HG02870 (cell line): ENCODE results near the gene KDM1A.
"Not testable (repeated sequence)": the region's sequence is repeated elsewhere in the genome, so short reads cannot be mapped to it uniquely, and the experiment has no call there.

Experiments used
- ATAC-seq: cut with Tn5 transposase; IDR thresholded peaks from one replicate; pipeline ENCODE4 v1.9.1; 2021; ENCODE audit warnings: mild to moderate bottlenecking, moderate library complexity; ENCODE audit not compliant: unreplicated experiment

Gene KDM1A

DNA sequence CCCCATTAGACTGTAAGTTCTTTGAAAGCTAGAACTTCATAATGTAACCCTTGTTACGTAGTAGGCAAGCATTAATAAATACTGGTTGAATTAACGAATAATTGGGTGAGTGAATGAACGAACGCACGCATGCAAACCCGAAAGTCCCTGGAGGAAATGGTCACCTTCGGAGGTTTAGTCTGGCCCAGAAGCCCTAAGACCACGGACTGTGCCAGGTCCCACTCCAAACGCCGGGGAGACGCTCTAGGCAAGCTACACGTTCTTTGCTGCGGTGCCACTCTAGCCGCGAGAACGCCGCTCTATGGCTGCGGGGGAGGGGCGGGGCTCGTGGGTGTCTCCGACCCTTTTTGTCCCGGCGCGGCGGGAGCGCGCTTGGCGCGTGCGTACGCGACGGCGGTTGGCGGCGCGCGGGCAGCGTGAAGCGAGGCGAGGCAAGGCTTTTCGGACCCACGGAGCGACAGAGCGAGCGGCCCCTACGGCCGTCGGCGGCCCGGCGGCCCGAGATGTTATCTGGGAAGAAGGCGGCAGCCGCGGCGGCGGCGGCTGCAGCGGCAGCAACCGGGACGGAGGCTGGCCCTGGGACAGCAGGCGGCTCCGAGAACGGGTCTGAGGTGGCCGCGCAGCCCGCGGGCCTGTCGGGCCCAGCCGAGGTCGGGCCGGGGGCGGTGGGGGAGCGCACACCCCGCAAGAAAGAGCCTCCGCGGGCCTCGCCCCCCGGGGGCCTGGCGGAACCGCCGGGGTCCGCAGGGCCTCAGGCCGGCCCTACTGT lies at the start of gene KDM1A:
KDM1A (plus strand) TSS at position 375 of the 769 bp plus-strand sequence; CDS start at position 504, 129 bp downstream.
- ATAC-seq: peak; percentile 90

DNA sequence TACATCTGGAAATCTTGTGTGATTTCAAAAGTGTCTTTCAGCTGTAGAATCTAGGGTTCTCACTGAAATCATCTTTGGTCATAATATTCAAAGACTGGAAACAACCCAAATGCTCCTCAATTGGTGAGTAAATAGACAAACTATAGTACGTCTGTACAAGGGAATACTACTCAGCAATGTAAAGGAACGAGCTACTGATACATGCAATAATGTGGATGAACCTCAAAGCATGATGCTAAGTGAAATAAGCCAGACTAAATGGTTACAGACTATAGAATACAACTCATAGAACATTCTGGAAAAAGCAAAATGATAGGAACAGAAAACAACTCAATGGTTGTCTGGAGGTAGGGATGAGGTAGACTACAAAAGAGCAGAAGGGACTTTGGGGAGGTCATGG lies 49.2 kb upstream of the KDM1A start:
- ATAC-seq: no peak

DNA sequence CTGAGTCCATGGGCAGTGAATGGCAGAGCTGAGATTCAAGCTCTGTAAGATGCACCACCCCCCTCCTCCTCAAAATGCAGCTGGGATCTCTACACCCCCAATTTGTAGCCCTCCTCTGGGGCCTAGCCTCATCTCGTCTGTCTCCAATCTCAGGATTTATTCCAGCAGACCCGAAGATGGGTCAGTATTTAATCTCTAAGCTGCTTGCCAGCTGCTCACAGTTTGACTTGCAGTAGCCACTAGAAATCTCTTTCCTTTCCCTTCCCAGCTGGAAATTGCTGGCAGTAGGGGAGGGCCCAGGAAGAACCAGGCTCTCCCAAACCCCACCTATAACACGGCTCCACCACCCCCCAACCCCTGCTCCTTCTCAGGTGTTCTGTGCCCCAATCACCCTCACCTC lies 48.1 kb upstream of the KDM1A start:
- no peak for ATAC-seq

DNA sequence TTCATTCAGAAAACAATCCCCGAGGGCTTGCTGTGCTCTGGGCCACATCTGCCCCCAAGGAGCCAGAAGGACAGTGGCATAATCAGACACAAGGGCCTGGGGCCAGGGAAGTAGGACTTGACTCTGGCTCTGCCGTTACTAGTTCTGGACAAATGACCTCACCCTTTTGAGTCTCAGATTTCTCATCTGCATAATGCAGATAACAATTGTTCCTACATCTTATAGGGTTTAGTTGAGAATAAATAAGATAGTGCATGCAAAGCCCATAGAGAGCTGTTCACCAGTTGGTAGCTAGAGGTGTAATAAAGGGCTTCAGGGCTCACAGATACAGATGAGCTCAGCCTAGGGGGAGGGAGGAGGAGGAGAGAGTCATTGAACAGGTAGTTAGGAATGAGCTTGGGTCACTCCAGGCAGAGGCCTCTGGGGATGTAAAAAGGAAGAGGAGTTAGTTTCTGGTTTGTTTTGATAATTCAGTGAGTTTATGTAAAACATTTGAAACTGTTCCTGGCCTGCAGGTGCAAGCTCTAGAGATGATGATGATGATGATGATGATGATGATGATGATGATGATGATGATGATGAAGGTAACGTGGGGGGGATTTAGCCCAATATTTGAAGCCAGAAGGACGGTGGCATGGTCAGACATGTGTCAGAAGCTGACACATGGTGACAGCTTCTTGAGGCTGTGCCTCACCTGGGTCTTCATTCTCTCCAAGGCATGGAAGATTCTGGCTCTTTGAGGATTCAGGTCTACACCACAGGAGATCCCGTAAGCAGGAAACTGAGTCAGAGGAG lies 47.5 kb upstream of the KDM1A start:
- ATAC-seq: no peak

DNA sequence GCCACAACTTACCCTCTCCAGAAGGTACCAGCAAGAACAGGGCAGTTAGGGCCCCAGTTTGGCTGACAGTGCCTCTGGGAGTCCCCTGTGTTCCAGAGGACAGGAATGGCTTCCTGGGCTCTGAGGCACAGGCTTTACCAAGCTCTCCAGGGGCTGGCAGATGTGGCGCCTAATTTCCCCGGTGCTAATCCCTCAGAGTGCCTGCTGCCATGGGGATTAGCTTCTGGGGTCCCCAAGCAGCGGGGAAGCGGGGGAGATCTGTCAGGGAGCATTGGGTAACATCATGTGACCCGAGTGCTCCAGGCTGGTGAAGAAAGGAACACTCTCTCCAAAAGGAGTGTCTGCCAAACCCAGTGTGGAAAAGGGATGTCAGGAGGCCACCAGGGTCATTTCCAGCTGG lies 46.5 kb upstream of the KDM1A start, which contains the start of gene LACTBL1:
LACTBL1 (minus strand) TSS at position 107 of the 400 bp plus-strand sequence. CDS start 550 bp downstream, outside the sequence.
- no peak for ATAC-seq

DNA sequence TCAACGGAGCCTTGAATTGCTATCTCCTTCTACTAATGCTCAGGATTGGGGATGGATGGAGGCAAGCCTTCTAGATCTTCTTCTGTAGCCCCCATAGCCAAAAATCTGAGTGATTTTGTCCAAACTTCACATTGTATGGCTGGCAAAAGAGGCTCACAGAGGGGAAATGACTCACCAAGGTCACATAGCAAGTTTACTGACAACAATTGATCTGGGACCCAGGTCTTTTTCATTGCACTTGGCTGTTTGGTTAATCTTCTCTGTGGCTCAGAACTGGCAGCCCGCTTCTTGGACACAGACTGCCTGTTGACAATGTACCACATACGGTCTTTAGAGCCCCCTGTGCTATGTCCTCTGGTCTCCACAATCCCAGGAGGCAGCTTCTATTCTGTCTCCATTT lies 43.6 kb upstream of the KDM1A start:
- ATAC-seq: no peak

DNA sequence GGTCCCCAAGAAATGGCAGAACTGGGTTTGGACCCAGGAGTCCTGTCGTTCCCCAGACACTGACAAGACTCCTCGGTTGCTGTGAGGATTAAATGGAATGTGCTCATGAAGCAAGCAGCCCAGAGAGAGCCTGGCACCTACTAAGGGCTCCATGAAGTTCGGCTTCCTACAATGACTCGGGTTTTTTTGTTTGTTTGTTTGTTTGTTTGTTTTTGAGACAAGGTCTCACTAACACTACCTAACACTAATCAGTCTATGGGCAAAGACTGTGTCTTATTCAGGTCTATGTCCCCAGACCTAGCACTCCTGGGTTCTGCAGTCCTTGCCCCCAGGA lies 43.2 kb upstream of the KDM1A start:
- ATAC-seq: no peak

DNA sequence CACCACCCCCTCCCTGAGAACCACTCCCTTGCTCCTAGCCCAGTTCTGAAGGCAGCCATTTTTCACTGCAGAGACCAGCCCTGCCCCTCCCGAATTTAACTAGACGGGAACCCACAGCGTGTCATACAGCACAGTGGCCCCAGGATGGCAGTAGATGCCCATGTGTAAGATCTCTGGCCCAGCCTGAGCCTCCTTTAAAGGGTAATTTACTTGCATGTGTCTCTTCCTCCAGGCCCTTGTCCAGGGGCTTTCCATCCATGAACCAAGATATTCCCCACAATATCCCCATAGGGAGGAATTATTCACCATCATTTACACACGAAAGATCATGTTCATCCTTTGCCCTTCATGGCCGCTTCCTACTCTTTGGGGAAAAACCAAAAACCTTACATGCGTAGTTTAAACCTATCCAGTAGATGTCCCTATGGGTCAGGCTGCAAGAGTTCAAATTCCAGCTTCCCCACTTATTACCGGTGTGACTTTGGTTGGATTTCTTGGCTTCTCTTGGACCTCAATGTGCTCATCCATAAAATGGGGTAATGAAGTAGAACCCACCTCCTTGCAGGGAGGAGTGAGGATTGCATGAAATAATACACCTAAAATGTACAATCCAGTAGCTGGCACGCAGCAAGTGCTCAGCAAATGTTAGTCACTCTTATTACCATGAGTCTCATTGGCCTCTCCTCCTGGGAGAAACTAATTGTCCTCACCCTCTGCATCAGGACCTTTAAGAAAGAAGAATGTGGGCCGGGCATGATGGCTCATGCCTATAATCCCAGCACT lies 42.6 kb upstream of the KDM1A start:
- ATAC-seq: no peak

DNA sequence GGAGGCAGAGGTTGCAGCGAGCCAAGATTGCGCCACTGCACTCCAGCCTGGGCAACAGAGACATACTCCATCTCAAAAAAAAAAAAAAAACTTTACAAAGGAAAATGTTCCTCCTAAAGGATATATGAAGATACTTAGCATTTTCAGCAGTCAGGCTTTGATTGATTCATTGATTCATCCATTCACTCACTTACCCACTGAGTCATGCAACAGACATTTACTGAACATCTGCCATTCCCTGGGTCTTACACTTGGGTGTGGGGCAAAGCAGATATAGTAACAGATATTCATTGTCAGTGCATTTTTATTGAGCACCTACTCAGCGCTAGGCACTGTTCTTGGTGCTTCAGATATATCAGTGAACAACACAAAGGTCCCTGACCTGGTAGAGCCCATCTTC lies 41.0 kb upstream of the KDM1A start:
- ATAC-seq: no peak

DNA sequence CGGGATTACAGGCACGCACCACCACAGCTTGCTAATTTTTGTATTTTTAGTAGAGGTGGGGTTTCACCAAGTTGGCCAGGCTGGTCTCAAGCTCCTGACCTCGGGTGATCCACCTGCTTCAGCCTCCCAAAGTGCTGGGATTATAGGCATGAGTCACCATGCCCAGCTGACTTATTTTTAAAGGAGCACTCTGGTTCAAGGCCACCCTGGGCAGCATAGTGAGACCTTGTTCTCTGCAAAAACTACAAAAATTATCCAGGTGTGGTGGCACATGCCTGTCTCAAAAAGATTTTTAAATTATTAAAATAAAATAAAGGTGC lies 38.8 kb upstream of the KDM1A start:
- ATAC-seq: not testable (repeated sequence)

DNA sequence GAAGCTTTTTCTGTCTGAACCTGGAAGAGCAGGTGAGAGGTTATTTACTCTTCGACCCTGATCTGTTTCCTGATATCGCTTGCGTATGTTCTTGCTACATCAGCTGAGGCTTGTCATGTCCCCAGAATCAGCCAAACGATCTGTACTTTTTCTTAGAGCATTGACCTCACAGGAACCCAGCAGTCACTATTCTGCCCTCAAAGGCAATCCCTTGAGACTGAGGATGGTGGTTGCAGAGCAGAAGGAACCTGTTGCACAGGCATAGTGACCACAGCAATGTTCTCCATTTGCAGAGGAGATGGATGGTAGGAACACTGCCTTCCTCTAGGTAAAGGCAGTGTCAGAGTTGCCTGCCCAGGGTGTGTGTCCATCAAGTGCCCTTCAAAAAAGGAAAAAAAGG lies 35.3 kb upstream of the KDM1A start:
- no peak for ATAC-seq

DNA sequence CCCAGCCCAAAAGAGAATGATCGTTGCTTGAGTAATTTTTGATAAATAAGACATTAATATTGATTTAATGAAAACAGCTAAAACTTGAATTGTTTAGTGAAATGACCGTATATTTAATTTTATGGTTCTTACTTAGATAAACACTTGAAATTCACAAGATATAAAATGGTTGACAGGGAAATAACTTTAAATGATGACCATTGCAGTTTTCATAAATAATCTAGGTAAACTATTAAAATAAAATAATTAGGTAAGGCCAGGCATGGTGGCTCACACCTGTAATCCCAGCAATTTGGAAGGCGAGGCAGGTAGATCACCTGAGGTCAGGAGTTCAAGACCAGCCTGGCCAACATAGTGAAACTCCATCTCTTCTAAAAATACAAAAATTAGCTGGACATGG lies 26.9 kb upstream of the KDM1A start:
- ATAC-seq: not testable (repeated sequence)

DNA sequence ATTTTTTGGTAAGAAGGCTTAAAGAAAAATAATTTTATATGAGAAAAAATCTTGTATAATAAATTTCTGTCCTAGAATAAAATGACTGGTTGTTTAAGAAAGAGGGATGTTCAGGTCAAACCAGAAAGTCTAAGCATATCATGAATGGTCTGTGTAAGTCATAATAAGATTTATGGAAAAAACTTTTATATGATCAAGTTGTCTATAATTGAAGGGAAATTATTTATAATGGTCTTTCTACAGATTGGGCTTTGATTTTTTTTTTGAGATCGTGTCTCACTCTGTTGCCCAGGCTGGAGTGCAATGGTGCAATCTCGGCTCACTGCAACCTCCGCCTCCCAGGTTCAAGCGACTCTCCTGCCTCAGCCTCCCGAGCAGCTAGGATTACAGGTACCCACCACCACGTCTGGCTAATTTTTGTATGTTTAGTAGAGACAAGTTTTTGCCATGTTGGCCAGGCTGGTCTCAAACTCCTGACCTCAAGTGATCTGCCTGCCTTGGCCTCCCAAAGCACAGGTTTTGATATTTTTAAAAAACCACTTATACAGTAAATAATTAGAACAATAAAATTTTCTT lies 26.0 kb upstream of the KDM1A start:
- ATAC-seq: not testable (repeated sequence)

DNA sequence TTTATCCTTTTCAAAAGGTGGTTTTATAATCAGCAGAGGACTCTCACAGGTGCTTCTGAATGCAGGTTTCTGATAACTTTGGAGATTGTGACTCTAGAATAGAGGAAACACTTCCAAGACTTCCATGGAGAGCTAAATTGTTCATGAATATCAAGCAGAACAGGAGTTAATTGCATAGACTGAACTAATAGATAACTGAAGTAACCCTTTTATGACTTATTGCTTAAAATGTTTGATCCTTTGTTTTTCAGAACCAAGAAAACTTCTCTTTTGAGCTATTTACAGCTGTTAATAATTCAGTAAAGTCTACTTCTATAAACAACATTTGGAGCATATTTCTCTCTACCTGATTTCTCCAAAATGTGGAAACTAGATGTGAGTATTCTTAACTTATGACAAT lies 23.5 kb upstream of the KDM1A start:
- no peak for ATAC-seq

DNA sequence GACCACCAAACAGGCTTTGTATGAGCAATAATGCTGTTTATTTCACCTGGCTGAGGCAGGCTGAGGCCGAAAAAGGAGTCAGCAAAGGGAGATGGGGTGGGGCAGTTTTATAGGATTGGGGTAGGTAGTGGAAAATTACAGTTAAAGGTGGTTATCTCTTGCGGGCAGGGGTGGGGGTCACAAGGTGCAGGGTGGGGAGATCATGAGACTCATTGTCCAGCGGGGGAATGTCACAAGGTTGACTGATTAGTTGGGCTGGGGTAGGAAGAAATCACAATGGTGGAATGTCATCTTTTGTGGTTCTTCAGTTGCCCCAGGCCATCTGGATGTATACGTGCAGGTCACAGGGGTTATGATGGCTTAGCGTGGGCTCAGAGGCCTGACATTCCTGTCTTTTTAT lies 21.7 kb upstream of the KDM1A start:
- ATAC-seq: not testable (repeated sequence)

DNA sequence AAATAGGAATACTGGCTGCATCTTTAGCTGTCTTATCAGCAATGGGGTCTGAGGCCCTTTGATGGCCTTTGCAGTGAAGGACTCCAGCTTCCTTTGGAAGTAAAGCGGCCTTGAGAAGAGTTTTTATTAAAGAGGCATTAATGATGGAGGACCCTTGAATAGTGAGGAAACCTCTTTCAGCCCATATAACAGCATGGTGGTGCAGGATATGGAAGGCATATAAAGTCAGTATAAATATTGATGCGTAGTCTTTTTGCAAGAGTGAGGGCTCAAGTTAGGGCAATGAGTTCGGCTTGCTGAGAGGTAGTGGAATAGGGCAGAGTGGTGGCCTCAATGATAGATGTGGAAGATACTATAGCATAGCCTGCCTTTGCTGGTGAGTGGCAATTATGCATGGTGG lies 19.1 kb upstream of the KDM1A start:
- not testable (repeated sequence) for ATAC-seq

DNA sequence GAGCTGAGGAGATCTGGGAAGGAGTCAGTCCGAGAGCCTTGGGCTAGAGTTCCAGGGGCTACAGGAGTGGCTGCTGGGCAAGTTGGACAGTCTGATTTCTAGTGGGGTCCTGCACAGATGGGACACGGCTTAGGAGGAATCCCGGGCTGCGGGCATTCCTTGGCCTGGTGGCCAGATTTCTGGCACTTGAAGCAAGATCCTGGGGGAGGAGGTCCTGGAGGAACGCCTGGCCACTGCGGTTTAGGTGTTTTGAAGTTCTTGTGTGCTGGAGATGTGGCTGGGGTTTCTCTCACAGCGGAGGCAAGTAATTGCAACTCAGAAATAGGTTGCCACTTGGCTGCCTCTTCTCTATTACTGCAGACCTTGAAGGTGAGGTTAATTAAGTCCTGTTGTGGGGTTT lies 17.1 kb upstream of the KDM1A start:
- ATAC-seq: not testable (repeated sequence)

DNA sequence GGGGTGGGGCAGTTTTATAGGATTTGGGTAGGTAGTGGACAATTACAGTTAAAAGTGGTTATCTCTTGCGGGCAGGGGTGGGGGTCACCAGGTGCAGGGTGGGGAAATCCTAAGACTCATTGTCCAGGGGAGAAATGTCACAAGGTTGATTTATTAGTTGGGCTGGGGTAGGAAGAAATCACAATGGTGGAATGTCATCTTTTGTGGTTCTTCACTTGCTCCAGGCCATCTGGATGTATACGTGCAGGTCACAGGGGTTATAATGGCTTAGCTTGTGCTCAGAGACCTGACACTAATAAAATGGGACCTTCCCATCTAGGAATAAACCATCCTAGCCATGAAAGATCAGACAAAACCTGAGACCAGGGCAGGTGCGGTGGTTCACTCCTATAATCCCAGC lies 15.2 kb upstream of the KDM1A start:
- no peak for ATAC-seq

DNA sequence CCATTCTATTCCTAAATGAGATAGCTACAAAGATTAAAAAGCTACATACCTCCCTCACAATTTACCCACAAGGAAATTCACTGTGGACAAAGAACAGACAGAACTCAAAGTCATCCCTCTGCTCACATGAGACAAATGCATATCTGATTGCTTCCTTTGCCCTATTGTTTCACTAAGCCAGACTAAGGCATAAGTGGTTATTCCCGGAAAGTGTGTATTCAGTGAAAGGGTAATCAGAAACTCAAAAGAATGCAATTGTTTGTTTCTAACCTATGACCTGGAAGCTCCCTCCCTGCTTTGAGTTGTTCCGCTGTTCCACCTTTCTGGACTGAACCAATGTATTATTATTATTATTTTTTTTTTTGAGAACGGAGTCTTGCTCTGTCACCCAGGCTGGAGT lies 14.5 kb upstream of the KDM1A start:
- not testable (repeated sequence) for ATAC-seq

DNA sequence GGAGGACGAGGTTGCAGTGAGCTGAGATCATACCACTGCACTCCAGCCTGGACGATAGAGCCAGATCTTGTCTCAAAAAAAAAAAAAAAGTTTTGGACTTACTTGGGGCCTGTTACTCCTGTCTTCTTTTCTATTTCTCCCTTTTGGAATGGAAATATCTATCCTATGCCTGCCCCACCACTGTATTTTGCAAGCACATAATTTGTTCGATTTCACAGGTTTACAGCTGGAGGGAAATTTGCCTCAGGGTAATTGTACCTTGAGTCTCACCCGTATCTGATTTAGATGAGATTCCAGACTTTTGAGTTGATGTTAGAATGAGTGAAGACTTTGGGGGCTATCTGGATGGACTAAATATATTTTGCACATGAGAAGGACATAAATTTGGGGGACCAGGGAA lies 12.2 kb upstream of the KDM1A start:
- no peak for ATAC-seq

DNA sequence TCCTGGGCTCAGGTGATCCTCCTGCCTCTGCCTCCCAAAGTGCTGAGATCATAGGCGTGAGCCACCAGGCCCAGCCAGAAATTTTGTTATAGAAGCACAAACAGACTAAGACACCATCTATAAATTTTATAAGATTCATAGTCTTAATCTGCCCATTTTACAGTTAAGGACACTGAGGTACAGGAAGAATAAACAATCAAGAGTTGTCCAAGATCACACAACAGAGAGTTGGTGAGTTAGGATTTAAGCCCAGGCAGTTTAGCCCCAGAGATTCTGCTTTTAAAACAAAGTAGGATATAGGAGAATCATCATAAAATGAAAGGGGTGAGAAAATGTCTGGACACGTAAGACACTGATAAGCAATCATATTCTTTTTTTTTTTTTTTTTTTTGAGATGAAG lies 10.4 kb upstream of the KDM1A start:
- no peak for ATAC-seq
